Prostate gland (tissue), 2 donors: Measurements from ENCODE around the gene NHSL2.

Experiments
- POLR2A ChIP-seq: fragments of 450-650 bp; IDR thresholded peaks from one replicate; pipeline ENCODE4 v1.6.1; 2016; ENCODE audit warnings: antibody characterized with exemption, mild to moderate bottlenecking
- POLR2AphosphoS5 ChIP-seq: sonication (generic); formaldehyde crosslinking; IDR thresholded peaks from one replicate; pipeline ENCODE4 v1.6.1; 2017; ENCODE audit warnings: antibody characterized with exemption
- TF ChIP-seq, protein P1 (sequence below), 4 experiments: fragments of 200-600 bp in 2 of 4; fragments of 450-650 bp in 2 of 4; sonication (generic) in 2 of 4; IDR thresholded peaks; 1 replicate in 3 of 4; 2 replicates in 1 of 4; pipeline ENCODE4 v1.5.1; 2016 to 2019; ENCODE audit warnings: antibody characterized with exemption in 4 of 4, mild to moderate bottlenecking in 2 of 4, moderate library complexity in 2 of 4

DNA sequence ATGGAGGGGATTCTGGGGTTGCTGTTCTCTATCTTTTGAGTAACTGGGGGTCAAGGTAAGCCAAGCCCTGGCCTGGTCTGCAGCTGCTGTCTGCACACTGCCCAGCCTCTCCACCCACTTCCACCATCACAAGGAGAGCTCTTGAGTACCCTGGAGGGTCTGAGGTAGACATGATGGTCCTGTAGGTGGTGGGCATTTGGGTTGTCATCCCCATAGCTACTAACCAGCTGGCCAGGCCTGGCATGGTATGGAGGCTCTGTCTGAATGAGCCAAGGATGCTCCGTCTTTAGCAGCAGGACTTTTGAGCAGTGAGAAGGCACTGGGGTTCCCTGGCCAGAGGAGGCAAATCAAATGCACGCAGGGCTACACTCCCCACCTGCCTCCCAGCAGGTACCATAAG, 82.7 kb downstream of the NHSL2 start:
- TF ChIP-seq, protein P1, sequence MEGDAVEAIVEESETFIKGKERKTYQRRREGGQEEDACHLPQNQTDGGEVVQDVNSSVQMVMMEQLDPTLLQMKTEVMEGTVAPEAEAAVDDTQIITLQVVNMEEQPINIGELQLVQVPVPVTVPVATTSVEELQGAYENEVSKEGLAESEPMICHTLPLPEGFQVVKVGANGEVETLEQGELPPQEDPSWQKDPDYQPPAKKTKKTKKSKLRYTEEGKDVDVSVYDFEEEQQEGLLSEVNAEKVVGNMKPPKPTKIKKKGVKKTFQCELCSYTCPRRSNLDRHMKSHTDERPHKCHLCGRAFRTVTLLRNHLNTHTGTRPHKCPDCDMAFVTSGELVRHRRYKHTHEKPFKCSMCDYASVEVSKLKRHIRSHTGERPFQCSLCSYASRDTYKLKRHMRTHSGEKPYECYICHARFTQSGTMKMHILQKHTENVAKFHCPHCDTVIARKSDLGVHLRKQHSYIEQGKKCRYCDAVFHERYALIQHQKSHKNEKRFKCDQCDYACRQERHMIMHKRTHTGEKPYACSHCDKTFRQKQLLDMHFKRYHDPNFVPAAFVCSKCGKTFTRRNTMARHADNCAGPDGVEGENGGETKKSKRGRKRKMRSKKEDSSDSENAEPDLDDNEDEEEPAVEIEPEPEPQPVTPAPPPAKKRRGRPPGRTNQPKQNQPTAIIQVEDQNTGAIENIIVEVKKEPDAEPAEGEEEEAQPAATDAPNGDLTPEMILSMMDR (IDR thresholded peaks at IDR 0.05), result no peak
- TF ChIP-seq POLR2AphosphoS5 (no peak), POLR2A (no peak)
